ENCODE measurements around the gene SLMAP. TPM values are rescaled to one million over a fixed set of nuclear protein-coding genes. Genes with fewer than 3 reads are reported as not detected.
A peak's percentile ranks its signal among the peaks of the same experiment; 100 is the strongest.

Gene SLMAP
- total RNA-seq, 1 donor from 2014 or later, result 152 TPM

GRCh38 chr3:57753016-57753415 lies 3.1 kb upstream of the SLMAP start:
- no peak for DNase-seq (ENCODE audit: low spot score)

DNA sequence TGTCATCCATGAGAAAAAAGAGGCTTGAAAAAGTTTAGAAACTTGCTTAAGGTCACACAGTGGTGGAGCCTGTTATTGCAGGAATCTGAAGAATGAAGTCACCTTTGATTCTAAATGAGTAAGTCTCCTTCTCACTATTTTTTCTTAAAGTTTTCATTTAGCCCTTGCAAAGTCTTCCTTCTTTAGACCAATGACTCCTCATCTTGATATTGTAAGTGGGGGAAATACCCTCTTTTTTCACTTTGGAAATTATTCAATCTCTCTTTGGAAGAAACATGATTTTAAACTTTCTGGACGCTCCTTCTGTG lies 787 bp upstream of the SLMAP start:
- DNase-seq (ENCODE audit: low spot score), result no peak

DNA sequence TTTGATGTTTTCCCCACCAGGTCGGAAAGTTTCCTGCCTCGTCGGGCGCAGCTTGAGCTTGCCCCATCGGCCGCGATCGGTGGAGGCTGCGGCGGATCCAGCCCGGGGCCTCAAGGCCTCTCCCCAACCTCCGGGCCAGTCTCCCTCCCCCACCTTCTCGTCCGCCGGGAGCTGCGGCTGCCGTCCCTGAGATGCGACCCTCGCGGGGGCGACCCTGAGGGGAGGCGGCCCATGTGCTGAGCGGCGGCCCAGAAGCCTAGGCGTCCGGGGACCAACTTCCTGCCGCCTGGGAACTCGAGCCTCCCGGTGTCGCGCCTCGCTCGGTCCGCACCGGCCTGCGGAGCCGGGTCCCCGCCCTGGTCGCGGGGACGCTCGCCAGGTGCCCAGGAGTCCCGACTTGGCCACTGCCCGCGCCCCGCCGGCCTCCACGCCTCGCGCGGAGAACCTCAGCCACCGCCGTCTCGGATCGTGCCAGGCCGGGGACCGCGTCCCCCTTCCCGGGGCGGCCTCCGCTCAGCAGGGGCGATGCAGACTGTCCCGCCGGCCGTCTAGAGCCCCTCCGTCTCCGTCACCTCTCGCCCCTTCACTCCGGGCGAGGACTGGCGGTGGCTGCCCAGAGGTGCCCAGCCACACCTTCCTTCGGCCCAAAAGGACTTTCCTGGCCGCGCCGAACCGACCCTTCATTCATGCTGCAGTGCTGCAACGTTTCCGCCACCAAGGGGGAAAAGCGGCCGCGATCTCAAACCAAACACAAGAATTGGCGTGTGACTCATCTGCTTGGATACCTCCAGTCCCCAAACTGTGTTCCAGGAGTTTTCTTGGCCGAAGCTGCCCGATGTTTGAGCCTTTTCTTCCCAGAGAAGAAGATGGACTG lies 656 bp downstream of the SLMAP start:
- peak; percentile 22 for DNase-seq (ENCODE audit: low spot score)

DNA sequence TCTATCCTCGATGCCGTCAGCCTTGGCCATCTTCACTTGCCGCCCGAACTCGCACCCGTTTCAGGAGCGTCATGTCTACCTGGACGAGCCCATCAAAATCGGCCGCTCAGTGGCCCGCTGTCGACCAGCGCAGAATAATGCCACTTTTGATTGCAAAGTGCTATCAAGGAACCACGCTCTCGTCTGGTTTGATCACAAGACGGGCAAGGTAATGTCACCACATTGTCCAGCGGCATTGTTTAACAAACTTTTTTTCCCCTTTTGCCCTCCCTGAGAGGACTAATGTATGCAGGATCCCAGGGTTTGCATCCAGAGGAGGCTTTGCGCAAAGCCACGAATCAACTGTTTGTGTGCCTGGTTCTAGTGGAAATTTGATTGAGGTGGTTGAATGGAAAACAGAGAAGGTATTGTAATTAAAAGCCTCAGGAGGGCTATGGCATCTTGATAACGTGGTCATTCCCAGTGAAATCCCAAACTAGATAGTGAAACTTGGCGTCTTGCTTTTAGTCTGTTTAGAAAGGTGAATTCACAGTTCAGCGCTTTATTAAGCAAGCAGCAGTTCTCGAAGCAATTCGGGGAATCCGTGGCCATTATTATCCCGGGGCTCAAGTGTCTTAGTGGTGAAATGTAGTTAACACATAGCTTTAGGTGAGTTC lies 1.7 kb downstream of the SLMAP start:
- DNase-seq (ENCODE audit: low spot score), result no peak

GRCh38 chr3:57758686-57759085 lies 2.6 kb downstream of the SLMAP start:
- no peak for DNase-seq (ENCODE audit: low spot score)

DNA sequence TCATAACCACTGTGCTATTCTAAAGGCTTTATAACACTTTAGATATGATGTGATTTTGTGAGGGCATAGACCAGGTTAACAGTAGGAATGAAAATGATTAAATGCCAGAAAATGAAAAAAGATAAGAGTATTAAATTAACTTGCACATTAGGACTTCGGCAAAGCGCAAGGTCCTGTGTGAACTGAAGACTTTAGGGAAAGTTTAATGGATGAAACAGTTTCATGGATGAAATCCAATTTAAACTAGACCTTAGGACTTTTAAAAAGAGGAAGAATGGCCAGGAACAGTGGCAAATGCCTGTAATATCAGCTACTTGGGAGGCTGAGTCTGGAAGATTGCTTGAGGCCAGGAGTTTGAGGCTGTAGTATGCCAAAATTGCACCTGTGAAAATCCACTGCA lies 8.7 kb downstream of the SLMAP start:
- DNase-seq (ENCODE audit: low spot score), result no peak

DNA sequence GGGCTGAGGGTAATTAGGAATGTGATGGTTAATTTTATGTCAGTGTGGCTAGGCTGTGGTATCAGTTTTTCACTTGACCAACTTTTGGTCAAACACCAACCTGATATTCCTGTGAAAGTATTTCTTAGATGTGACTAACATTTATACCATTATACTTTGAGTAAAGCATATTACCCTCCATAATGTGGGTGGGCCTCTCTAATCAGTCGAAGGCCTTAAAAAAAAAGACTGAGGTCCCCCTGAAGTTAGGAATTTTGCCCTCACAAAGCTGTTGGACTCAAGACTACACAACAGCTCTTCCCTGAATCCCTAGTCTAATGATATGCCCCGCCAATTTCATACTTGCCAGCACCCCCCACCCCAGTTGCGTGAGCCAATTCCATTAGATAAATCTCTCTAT lies 12.5 kb downstream of the SLMAP start:
- no peak for DNase-seq (ENCODE audit: low spot score)

- no peak for DNase-seq (ENCODE audit: low spot score)
Observed at GRCh38 chr3:57770009-57770827, 14.1 kb downstream of the SLMAP start.

DNA sequence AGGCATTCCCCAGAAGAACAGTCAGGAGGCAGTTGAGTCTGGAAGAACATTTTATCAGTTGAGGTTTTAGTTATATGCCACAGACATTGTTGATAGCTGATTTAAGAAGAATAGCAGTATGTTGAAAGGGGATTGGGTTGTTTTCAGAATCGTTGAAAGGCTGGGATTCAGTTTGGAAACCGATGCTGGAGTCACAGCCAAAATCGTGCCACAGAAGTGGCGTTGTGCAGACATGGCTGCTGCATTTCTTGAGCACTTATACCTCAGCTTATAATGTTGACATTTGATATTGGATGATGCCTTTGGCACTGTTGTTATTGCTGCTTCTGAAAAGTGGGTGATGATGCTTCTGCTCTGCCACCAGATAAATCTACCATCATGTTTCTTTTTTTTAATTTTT lies 16.1 kb downstream of the SLMAP start:
- no peak for DNase-seq (ENCODE audit: low spot score)

- DNase-seq (ENCODE audit: low spot score), result no peak
Observed at GRCh38 chr3:57777774-57778173, 21.7 kb downstream of the SLMAP start.

- no peak for DNase-seq (ENCODE audit: low spot score)
Observed at GRCh38 chr3:57778494-57778893, 22.4 kb downstream of the SLMAP start.

- DNase-seq (ENCODE audit: low spot score), result no peak
Observed at GRCh38 chr3:57779666-57780065, 23.6 kb downstream of the SLMAP start.

DNA sequence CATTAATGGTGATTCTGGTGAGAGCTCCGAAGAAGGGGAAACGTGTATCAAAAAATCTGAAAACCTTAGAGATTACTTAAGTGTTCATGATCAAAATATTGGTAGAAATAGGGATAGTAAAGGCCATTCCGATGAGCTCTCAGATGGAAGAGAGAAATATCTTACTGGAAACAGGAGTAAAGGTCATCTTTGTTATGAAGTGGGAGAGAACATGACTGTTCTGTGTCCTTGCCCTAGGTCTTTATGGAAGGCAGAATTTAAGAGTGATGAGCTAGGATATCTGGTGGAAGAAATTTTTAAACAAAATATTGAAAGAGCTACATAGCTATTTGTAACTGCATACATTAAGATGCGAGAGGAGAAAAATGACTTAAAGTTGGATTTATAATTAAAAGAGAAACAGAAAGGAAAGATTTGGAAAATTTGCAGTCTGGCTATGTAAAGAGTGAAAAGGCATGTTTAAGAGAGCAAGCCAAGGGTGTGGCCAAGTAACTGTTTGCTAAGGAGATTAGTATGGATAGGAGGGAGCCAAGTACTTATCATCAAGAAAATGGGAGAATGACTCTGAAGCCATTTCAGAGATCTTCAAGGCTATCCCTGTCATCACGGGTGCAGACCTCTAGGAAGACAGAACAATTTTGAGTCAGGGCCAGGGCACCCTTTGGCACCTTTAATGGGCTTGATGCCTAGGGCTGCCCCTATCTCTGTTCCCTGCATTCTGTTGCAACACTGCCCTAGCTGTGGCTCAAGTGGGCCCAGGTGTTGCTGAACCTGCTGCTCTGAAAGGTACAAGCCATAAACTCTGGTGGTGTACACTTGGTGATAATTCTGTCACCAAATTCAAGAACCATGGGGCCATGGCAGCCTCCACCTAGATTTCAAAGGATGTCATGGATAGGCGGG lies 27.3 kb downstream of the SLMAP start:
- DNase-seq (ENCODE audit: low spot score), result no peak

- no peak for DNase-seq (ENCODE audit: low spot score)
Observed at GRCh38 chr3:57784089-57784735, 28.1 kb downstream of the SLMAP start.

DNA sequence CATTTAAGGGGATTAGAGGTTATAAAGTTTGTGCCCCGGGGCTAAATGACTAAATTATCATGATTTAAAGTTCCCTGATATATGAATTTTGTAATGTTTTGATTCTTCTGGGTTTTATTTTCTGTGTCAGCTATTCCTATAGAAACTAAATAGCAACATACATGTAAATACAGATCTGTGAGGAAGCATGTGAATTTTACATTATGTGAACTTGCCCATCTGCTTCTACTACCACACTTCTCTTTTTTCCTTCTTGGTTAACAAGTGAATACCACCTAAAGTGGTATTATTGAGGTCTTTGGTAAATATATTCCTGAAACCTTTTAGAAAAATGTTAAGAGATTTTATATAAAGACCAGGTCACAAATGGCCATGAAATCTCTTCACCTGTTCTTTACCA lies 29.3 kb downstream of the SLMAP start:
- no peak for DNase-seq (ENCODE audit: low spot score)

DNA sequence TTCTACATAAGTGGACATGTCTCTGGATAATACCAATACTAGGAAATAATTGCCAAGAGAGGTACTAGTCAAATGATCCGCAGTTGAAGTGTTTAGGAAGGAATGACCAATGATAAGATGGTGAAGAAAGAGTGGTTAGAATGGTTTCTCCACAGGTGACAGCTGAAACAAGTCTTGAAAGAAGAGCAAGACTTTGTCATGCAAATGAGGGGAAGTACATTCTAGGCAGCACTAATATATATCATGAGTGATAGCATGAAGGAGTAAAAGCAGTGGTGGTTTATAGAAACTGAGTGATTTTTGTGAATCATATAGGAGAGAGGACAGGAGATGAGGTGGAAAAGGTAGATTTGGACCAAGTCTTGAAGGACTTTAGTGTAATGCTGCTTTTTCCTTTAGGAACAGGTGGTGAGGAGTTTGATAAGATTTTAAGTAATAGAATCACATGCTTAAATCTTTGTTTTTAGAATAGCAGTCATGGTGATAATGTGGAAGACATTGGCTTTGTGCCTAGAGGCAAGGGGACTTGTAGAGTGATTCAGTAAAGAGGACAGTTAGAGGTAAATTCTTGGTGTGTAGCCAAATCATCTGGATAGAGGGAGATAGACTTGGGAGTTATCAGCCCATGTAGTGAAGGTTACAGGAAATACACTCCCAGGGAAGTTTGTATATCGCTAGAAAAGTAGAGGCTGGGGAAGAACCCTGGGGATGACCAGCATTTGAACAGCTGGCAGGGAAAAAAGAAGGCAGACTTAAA lies 31.9 kb downstream of the SLMAP start:
- no peak for DNase-seq (ENCODE audit: low spot score)

DNA sequence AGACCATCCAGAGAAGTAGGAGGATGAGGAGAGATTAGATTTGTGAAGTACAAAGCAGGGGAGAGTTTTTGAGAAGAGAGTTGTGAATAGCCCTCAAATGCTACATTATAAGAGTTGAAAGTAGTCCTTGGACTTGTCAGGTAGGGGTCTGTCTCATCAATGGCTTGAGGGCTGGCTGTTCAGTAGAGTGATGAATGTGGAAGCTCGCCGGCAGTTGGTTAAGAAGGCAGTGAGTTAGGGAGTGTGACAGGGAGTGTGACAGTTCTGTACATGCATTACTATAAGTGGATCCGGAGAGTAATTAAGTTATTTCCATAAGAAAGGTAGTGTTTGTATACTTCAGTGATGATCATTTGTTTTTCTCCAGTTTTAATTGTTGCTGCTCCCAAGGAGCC lies 32.5 kb downstream of the SLMAP start:
- no peak for DNase-seq (ENCODE audit: low spot score)

GRCh38 chr3:57791245-57791644 lies 35.1 kb downstream of the SLMAP start:
- DNase-seq (ENCODE audit: low spot score), result no peak

DNA sequence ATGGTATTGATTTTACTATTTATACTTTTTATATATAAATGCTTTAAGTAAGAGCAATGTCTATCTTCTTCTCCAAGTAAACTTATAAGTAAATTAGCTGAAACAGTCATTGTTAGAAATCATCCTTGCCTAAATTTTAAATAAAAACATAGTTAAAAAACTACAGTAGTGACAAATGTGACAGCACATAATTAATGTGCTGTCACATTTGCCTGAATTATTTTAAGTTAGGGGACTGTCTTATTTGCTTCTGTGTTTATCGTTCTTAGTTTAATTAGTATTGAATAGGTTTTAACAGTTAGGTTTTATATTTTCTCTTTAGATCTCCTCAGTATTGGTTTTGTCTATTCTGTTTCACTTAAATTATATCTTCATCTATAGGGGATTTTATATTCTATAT lies 36.1 kb downstream of the SLMAP start:
- DNase-seq (ENCODE audit: low spot score), result no peak

DNA sequence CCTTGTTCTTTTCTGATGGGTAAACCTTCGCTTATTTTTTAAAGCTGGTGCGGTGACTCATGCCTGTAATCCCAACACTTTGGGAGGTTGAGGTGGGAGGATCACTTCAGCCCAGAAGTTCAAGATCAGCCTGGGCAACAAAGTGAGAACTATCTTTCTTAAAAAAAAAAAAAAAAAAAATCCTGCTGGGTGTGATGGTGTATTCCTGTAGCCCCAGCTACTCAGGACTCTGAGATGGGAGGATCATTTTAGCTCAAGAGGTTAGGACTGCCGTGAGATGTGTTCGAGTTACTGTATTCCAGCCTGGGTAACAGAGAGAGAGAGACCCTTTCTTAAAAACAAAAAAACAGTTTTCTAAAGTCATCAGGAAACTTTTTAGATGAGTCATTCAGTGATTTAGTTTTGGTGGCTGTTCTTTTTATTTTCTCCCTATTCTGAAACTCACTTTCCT lies 37.7 kb downstream of the SLMAP start:
- no peak for DNase-seq (ENCODE audit: low spot score)

All from mucosa of gallbladder (tissue), 1 donor.